ENCODE data around the gene TEX22.
A peak's percentile ranks its signal among the peaks of the same experiment; 100 is the strongest.
"Not testable (repeated sequence)": the region's sequence is repeated elsewhere in the genome, so short reads cannot be mapped to it uniquely, and the experiment has no call there.

The TEX22 gene

DNA sequence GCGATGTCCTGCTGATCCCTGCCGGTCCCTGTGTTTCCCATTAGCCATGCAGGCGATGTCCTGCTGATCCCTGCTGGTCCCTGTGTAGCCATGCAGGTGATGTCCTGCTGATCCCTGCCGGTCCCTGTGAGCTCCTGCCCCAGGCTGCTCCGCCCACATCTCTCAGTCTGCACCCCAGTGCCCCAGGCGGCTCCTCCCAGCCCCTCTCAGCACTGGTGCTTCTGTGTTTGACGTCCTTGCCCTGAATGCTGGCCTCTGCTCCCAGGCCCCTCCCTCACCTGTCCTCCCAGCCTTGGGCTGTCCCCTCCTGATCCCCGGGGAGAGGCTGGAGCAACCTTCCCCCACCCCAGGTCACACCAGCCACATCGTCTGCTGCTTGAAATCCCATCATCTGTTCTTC is 41.4 kb upstream of the TEX22 start:
- in situ Hi-C loops (cut with HindIII; ENCODE audit: low pct_ligation_motif_present, low sequenced_read_pairs) = no loop called here
- no peak for DNase-seq
- TF ChIP-seq, protein P1, sequence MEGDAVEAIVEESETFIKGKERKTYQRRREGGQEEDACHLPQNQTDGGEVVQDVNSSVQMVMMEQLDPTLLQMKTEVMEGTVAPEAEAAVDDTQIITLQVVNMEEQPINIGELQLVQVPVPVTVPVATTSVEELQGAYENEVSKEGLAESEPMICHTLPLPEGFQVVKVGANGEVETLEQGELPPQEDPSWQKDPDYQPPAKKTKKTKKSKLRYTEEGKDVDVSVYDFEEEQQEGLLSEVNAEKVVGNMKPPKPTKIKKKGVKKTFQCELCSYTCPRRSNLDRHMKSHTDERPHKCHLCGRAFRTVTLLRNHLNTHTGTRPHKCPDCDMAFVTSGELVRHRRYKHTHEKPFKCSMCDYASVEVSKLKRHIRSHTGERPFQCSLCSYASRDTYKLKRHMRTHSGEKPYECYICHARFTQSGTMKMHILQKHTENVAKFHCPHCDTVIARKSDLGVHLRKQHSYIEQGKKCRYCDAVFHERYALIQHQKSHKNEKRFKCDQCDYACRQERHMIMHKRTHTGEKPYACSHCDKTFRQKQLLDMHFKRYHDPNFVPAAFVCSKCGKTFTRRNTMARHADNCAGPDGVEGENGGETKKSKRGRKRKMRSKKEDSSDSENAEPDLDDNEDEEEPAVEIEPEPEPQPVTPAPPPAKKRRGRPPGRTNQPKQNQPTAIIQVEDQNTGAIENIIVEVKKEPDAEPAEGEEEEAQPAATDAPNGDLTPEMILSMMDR (IDR thresholded peaks at IDR 0.05; ENCODE audit: low read depth, low read length, missing control alignments) = no peak
- H3K27ac ChIP-seq = no peak overlapping the region
- no peaks in the 10 kb centered on the region for H3K27me3 ChIP-seq (replicated peaks)
- no peak overlapping the region for H3K4me3 ChIP-seq (ENCODE audit: low read depth, low read length)
- peaks cover 4% of the 10 kb centered on the region for H3K36me3 ChIP-seq (replicated peaks)

DNA sequence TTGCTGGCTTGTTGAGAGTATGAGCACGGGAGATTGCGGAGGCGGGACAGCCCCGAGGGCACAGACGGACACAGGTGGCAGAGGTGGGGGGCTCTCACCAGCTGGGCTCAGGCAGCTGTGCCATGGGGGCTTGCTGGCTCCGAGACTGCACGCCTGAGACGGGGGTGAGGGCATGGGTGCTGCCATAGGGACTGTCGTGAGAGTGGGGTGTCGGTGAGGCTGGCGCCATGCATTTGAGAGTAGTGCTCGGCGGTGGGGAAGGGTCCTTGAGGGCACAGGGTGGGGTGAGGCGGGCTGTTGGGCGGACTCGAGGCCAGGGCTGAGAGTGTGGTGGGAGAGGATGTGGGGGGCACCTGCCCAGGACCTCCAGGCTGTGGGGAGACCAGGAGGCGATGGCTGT is 40.7 kb upstream of the TEX22 start:
- Histone ChIP-seq H3K27me3 (replicated peaks) (no peaks in the 10 kb centered on the region), H3K4me3 (ENCODE audit: low read depth, low read length) (no peak overlapping the region), H3K36me3 (replicated peaks) (peaks cover 4% of the 10 kb centered on the region), H3K27ac (no peak overlapping the region)
- in situ Hi-C loops (cut with HindIII; ENCODE audit: low pct_ligation_motif_present, low sequenced_read_pairs) = no loop called here
- no peak for DNase-seq
- TF ChIP-seq, protein P1 (IDR thresholded peaks at IDR 0.05; ENCODE audit: low read depth, low read length, missing control alignments) = no peak

DNA sequence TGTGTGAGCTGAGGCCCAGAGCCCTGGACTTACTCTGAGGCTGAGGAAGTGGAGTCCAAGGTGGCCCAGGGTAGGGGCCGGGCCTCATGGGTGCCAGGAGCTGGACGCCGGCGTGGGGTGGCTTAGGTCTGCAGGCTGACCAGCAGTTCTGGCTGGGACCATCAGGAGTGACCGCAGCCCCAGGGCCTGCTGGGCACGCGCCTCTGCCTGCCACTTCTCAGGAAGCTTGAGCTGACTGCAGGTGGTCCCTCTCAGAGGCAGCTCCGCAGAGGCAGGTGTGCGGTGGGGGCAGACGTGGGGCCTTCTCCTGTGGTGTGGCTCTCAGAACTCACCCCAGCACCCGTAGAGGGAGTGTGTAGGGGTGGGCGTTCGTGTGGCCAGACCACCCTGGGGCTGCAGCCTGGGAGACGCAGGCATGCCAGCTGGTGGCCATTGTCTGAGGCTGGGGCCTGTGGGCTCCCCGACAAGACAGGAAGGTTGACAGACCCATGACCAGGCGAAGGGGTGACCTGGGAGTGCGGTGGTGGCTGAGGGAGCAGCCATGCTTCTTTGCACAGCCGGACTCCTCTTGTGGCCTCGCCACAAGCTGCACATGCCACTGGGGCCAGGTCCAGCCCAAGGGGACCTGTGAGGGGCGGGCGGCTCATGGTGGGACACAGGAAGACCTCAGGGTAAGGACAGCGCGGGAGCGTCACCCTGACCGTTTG is 40.0 kb upstream of the TEX22 start:
- no peaks in the 10 kb centered on the region for H3K27me3 ChIP-seq (replicated peaks)
- DNase-seq = no peak
- peaks cover 4% of the 10 kb centered on the region for H3K36me3 ChIP-seq (replicated peaks)
- H3K4me3 ChIP-seq (ENCODE audit: low read depth, low read length) = no peak overlapping the region
- in situ Hi-C loops (cut with HindIII; ENCODE audit: low pct_ligation_motif_present, low sequenced_read_pairs) = no loop called here
- H3K27ac ChIP-seq = no peak overlapping the region
- TF ChIP-seq, protein P1 (IDR thresholded peaks at IDR 0.05; ENCODE audit: low read depth, low read length, missing control alignments) = no peak

DNA sequence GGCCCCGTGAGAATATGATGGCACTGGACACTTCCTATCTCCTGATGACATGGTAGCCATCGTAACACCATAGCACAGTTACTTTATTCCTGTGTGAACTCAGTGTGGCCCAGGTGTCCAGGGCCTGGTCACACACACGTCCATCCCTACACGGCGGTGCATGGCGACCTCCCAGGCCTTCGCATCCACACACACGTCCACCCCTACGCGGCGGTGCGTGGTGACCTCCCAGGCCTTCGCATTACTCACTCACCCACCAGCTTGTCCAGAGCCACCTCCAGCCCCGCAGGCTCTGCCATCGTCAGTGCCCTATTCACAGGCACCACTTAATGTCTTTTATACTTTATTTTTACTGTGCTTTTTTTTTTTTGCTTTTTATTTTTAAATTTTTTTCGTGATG is 39.4 kb upstream of the TEX22 start:
- Histone ChIP-seq H3K27me3 (replicated peaks) (no peaks in the 10 kb centered on the region), H3K36me3 (replicated peaks) (peaks cover 4% of the 10 kb centered on the region), H3K27ac (no peak overlapping the region), H3K4me3 (ENCODE audit: low read depth, low read length) (no peak overlapping the region)
- in situ Hi-C loops (cut with HindIII; ENCODE audit: low pct_ligation_motif_present, low sequenced_read_pairs) = no loop called here
- no peak for DNase-seq
- TF ChIP-seq, protein P1 (IDR thresholded peaks at IDR 0.05; ENCODE audit: low read depth, low read length, missing control alignments) = no peak

DNA sequence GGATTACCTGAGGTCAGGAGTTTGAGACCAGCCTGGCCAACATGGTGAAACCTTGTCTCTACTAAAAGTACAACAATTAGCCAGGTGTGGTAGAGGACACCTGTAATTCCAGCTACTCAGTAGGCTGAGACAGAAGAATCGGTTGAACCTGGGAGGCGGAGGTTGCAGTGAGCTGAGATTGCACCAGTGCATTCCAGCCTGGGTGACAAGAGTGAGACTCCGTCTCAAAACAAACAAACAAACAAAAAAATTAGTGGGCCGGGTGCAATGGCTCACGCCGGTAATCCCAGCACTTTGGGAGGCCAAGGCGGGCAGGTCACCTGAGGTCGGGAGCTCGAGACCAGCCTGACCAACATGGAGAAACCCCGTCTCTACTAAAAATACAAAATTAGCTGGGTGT is 36.9 kb upstream of the TEX22 start:
- DNase-seq; H3K4me3 ChIP-seq (ENCODE audit: low read depth, low read length); in situ Hi-C loops (cut with HindIII; ENCODE audit: low pct_ligation_motif_present, low sequenced_read_pairs); H3K36me3 ChIP-seq (replicated peaks); H3K27me3 ChIP-seq (replicated peaks); H3K27ac ChIP-seq: not testable (repeated sequence)

DNA sequence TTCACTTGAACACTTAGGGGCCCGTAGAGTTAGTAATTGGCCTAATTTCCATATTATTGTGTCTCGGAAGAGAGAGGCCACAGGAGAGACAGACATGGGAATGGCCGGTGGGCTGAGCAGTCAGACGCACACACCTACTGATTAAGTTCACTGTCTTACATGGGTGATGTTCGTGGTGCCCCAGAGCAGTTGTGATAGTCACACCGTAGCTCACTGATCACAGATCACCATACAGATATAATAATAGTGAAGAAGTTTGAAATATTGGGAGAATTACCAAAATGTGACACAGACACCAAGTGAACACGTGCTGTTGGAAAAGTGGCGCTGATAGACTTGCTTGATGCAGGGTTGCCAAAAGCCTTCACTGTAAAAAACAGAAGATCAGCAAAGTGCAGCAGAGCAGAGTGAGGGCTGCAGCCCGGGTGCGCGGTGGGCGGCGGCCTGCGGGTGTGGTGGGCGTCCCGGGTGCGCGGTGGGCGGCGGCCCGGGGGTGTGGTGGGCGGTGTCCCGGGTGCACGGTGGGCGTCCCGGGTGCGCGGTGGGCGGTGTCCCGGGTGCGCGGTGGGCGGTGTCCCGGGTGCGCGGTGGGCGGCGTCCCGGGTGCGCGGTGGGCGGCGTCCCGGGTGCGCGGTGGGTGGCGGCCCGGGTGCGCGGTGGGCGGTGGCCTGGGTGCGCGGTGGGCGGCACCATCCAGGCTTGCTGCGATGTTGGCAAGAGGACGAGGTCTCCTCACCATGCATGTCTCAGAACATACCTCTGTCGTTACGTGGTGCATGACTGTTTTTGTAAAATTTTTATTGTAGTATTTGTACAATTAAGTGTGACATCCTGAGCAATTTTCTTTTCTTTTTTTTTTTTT is 34.3 kb upstream of the TEX22 start:
- no peak overlapping the region for H3K4me3 ChIP-seq (ENCODE audit: low read depth, low read length)
- TF ChIP-seq, protein P1 (IDR thresholded peaks at IDR 0.05; ENCODE audit: low read depth, low read length, missing control alignments) = no peak
- peaks cover 4% of the 10 kb centered on the region for H3K36me3 ChIP-seq (replicated peaks)
- H3K27me3 ChIP-seq (replicated peaks) = no peaks in the 10 kb centered on the region
- in situ Hi-C loops (cut with HindIII; ENCODE audit: low pct_ligation_motif_present, low sequenced_read_pairs) = no loop called here
- DNase-seq = peak; percentile 28
- H3K27ac ChIP-seq = no peak overlapping the region

Data from brain microvascular endothelial cell (primary cell).